Epithelial cell of proximal tubule (primary cell): ENCODE results near the gene THAP2. TPM values are rescaled to one million over a fixed set of nuclear protein-coding genes. Genes with fewer than 3 reads are reported as not detected.

ENCODE experiments used
- DNase-seq: peaks from one replicate; pipeline ENCODE4 v3.0.0-alpha.2; 2011; ENCODE audit warnings: low read depth
- H3K4me3 ChIP-seq: 2 replicates; pipeline ENCODE4 v1.5.1; 2011; ENCODE audit warnings: low read depth, mild to moderate bottlenecking, low read length
- total RNA-seq: library from RNA; depleted of rRNA; stranded (reverse); fragments of >200 nt; gene quantifications from 2 replicates; pipeline ENCODE4 v1.2.3, GENCODE V29; 2015
- TF ChIP-seq, protein P1 (sequence below): conservative IDR thresholded peaks from 2 replicates; pipeline ENCODE4 v1.5.1; 2012; ENCODE audit warnings: low read depth, mild to moderate bottlenecking, low read length

The THAP2 gene
- total RNA-seq = 1.4 and 3.9 TPM in 2 replicates

DNA sequence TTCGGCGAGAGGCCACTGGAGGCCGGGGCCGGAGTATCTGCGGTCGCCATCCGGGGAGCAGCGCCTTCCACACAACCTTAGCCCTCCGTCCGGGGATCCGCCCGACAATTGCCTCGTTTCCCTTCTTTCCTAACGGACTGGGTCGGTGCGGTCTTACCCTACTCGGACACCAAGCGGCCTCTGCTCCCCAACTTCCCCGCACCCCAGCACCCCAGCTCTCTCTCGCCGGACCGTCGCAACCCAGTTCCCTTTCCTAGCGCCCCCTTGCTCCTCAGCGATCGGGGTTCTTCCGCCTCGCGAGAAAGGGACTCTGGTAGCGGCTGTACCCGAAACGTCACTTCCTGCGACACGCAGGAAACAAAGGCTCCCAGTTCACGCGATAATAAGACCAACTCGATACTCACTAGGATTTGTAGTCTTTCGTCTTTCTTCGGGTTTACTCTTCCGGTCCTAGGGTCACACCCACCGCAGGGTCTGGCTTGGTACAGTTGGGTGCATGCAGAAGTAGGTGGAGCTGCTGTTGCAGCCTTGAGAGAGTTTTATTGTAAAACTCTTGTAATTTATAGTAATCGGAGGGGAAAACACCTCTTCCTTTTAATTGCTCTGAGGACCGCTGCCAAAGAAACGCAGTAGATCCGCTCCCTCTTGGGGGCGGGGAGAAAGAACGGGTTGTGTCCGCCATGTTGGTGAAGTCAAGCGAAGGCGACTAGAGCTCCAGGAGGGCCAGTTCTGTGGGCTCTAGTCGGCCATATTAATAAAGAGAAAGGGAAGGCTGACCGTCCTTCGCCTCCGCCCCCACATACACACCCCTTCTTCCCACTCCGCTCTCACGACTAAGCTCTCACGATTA is at the start of gene THAP2, which contains the start of gene ZFC3H1:
Gene THAP2 (plus strand): TSS at position 741 of the 850 bp plus-strand sequence. CDS start 209 bp downstream, outside the sequence.
Gene ZFC3H1 (minus strand): TSS at position 288 of the 850 bp plus-strand sequence. CDS start 238 bp downstream, at position 50.
- peak within 1 kb of the TSS; percentile 93 for H3K4me3 ChIP-seq
- peak; percentile 99 for DNase-seq
- TF ChIP-seq, protein P1, sequence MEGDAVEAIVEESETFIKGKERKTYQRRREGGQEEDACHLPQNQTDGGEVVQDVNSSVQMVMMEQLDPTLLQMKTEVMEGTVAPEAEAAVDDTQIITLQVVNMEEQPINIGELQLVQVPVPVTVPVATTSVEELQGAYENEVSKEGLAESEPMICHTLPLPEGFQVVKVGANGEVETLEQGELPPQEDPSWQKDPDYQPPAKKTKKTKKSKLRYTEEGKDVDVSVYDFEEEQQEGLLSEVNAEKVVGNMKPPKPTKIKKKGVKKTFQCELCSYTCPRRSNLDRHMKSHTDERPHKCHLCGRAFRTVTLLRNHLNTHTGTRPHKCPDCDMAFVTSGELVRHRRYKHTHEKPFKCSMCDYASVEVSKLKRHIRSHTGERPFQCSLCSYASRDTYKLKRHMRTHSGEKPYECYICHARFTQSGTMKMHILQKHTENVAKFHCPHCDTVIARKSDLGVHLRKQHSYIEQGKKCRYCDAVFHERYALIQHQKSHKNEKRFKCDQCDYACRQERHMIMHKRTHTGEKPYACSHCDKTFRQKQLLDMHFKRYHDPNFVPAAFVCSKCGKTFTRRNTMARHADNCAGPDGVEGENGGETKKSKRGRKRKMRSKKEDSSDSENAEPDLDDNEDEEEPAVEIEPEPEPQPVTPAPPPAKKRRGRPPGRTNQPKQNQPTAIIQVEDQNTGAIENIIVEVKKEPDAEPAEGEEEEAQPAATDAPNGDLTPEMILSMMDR = peak; percentile 36

DNA sequence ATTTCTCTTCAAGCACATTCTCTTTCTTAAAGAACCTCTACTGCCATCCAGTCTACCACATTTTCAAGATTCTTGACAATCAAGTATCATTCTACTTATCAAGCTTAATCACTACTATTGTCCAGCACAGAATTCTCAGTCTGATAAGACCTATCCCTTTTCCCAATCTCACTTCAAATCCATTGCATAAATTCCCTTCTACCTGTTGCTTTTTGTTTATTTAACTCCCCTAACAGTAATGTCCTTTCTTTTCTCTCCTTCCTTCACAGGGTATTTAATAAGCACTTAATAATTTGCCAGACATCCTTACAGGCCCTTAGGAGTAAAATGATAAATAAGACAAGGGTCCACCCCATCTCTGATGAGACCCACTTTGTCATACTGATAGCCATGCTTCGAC is 42.2 kb upstream of the THAP2 start:
- DNase-seq = no peak
- H3K4me3 ChIP-seq = no peak overlapping the region
- TF ChIP-seq, protein P1 = no peak

DNA sequence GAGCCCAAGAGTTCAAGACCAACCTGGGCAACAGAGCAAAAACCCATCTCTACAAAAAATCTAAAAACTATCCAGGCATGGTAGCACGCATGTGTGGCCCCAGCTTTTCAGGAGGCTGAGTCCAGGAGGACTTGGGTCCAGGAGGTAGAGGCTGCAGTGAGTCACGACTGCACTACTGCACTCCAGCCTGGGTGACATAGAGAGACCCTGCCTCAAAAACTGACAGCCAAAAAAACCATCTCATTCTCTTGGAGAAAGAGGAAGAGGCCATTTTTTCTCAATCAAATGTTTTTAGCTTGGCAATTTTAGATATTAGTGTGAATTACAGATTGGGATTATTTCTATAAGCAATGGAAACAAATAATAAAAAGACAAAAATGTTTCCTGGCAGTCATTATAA is 38.6 kb upstream of the THAP2 start:
- DNase-seq = no peak
- H3K4me3 ChIP-seq = no peak overlapping the region
- TF ChIP-seq, protein P1 = no peak

DNA sequence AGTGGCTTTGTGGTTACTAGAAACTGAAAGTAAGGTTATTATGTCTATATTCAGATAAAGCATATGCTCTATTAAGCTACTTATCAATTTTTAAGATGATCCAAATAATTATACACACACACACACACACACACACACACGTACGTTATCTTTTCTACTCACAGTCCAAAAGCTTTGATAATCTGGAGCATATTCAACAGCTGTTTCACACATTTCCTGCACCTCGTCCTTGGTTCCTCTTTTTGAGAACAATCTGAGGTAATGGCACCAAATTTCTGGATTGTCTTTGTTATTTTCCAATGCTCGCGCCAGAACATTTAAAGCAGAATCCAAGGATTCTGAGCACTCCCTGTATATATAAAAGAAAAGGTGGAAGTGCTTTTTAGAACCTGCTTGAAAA is 38.0 kb upstream of the THAP2 start:
- H3K4me3 ChIP-seq = no peak overlapping the region
- TF ChIP-seq, protein P1 = no peak
- DNase-seq = no peak

DNA sequence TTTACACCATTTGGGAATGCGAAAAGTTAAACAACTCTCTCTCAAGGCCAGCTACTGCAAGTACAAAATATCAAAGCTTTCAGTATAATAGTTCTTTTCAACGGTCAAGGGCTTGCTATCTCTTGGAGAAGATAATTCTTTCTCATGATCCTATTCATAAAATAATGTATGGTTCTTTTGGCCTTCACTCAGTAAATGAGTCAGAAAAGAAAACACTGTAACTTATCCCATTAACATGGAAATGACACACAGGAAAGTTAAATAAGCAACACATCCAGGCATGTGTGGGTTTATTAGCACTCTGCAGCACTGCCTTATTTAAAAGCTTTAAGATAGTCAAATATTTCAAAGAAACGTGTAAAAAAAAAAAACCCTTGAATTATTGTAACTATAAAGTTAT is 37.3 kb upstream of the THAP2 start:
- no peak overlapping the region for H3K4me3 ChIP-seq
- DNase-seq = no peak

DNA sequence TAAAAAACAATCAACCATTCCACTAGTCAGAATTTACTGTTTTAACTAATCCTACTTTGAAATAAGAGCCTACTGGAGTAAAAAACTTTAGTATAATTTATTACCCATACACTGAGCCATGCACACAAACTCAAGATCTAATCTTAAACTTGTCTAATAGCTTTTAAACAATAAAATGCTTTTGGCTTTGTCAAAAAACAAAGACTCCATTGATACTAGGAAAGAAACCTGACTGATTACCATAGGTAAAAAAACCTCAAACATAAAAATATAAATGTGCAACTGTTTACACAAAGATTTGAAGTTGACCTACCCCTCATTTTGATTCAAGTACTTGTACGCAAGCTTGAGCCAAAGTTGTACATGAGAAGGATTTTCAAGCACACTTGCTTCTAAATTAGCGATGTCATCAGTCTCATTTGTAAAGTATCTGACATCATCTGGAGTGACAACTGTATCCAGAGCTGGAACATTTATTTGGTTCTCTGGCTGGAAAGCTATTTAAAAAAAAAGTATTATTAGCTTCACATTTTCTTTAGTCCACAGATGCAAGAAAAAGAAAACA is 36.6 kb upstream of the THAP2 start:
- TF ChIP-seq, protein P1 = no peak
- no peak overlapping the region for H3K4me3 ChIP-seq
- no peak for DNase-seq

More for the DNA sequence above, 37.3 kb upstream of the THAP2 start:
- TF ChIP-seq, protein P1 = no peak
